Activated CD4-positive, alpha-beta T cell treated with anti-CD3 and anti-CD28 coated beads, Interleukin-2, amount 10 ng/mL, durations not matched to agents 24 days and 14 days (primary cell): Measurements from ENCODE around the gene JTB. TPM values are rescaled to one million over a fixed set of nuclear protein-coding genes. Genes with fewer than 3 reads are reported as not detected.
A peak's percentile ranks its signal among the peaks of the same experiment; 100 is the strongest.

ENCODE experiments used
- DNase-seq: peaks from one replicate; pipeline ENCODE4 v3.0.0; 2022
- H3K27ac Mint-ChIP-seq: one replicate; pipeline ENCODE4 v1.8.0; 2022; ENCODE audit warnings: mild to moderate bottlenecking, mixed read lengths
- H3K27me3 Mint-ChIP-seq: one replicate; pipeline ENCODE4 v1.8.0; 2022; ENCODE audit warnings: mixed read lengths
- H3K36me3 Mint-ChIP-seq: one replicate; pipeline ENCODE4 v1.8.0; 2022; ENCODE audit warnings: low read depth, mild to moderate bottlenecking, mixed read lengths
- H3K4me1 Mint-ChIP-seq: one replicate; pipeline ENCODE4 v1.8.0; 2021; ENCODE audit warnings: mixed read lengths
- H3K4me3 Mint-ChIP-seq: one replicate; pipeline ENCODE4 v1.8.0; 2022; ENCODE audit warnings: mild to moderate bottlenecking, moderate library complexity, mixed read lengths
- H3K9me3 Mint-ChIP-seq: one replicate; pipeline ENCODE4 v1.8.0; 2021; ENCODE audit warnings: mixed read lengths
- intact Hi-C: fragments of 100-400 bp; cut with micrococcal nuclease; formaldehyde crosslinking; loops from one replicate; pipeline ENCODE4 v1.15.1; 2023
- total RNA-seq: library from RNA; stranded (reverse); gene quantifications from 2 replicates; pipeline ENCODE4 v1.2.3, GENCODE V29; 2022

Gene JTB
- total RNA-seq, 1 donor from 2014 or later = 195 TPM

DNA sequence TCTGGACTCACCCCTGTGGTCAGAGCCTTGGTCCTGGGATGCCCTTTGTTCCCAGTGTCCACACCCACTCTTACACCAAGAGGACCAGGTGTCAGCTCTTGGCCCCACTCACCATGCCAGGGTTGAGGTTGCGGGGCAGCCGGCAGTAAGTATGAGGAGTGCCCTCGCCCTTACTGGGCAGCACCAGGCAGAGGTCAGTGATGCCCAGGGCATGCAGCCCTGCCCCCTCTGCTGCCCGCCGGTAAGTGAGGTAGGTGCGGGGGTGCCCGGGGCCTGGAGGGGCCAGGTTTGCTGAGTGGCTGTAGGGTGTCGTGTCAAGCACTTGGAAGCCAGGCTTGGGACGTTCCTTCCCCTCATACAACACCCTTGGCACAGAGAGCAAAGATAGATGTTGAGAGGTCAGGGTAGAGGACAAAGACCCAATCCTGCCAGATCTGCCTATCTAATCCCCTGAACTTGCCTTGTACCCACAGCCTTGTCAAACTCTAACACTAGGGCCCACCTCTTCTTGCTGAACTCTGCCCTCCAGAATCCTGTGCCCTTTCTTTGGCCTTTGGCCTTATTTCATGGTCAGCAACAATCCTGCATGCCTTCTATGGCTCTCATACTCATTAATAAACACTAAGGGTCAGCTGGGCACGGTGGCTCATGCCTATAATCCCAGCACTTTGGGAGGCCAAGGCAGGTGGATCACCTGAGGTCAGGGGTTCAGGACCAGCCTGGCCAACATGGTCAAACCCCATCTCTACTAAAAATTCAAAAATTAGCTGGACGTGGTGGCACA is 34.5 kb downstream of the JTB start:
- Mint-ChIP-seq H3K9me3 (no peaks in the 10 kb centered on the region), H3K27me3 (no peaks in the 10 kb centered on the region), H3K27ac (peak overlapping the region; percentile 48), H3K36me3 (peaks cover 60% of the 10 kb centered on the region), H3K4me1 (peaks cover 28% of the 10 kb centered on the region), H3K4me3 (peak overlapping the region; percentile 26)
- intact Hi-C loops = no loop called here
- DNase-seq = no peak

- no peaks in the 10 kb centered on the region for H3K9me3 Mint-ChIP-seq
- H3K36me3 Mint-ChIP-seq = peaks cover 67% of the 10 kb centered on the region
- no peak for DNase-seq
- H3K27ac Mint-ChIP-seq = no peak overlapping the region
- no peak overlapping the region for H3K4me3 Mint-ChIP-seq
- peaks cover 25% of the 10 kb centered on the region for H3K4me1 Mint-ChIP-seq
- intact Hi-C loops = no loop called here
- H3K27me3 Mint-ChIP-seq = no peaks in the 10 kb centered on the region
Measured at GRCh38 chr1:153941826-153942725, 35.4 kb downstream of the JTB start.

GRCh38 chr1:153940756-153941155 is 36.7 kb downstream of the JTB start:
- DNase-seq = no peak
- intact Hi-C loops = no loop called here
- no peaks in the 10 kb centered on the region for H3K9me3 Mint-ChIP-seq
- H3K27ac Mint-ChIP-seq = peak overlapping the region; percentile 12
- H3K36me3 Mint-ChIP-seq = peaks cover 75% of the 10 kb centered on the region
- no peak overlapping the region for H3K4me3 Mint-ChIP-seq
- no peaks in the 10 kb centered on the region for H3K27me3 Mint-ChIP-seq
- H3K4me1 Mint-ChIP-seq = peaks cover 20% of the 10 kb centered on the region

GRCh38 chr1:153939476-153939875 is 38.0 kb downstream of the JTB start:
- Mint-ChIP-seq H3K9me3 (no peaks in the 10 kb centered on the region), H3K4me1 (peaks cover 13% of the 10 kb centered on the region), H3K4me3 (no peak overlapping the region), H3K36me3 (peaks cover 76% of the 10 kb centered on the region), H3K27me3 (no peaks in the 10 kb centered on the region), H3K27ac (no peak overlapping the region)
- intact Hi-C loops = no loop called here
- DNase-seq = no peak

DNA sequence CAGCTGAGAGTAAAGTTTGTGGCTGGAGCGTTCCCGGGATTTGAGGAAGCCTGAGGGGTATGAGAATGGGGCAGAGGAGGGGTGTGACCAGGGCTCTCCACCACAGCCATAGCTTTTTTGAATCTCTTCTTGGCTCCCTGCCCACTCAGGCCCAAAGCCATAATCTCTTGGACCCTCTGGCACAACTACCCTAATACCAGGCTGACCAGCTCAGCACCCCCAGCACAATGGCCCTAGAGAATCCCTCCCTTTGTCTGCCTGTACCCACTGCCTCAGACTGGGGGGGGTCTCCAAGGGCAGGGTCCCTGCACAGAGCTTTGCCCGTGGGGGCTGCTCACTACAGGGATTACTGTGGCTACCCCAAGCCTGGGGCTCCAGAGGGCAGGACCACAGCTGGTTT is 38.5 kb downstream of the JTB start:
- peaks cover 80% of the 10 kb centered on the region for H3K36me3 Mint-ChIP-seq
- no peak for DNase-seq

DNA sequence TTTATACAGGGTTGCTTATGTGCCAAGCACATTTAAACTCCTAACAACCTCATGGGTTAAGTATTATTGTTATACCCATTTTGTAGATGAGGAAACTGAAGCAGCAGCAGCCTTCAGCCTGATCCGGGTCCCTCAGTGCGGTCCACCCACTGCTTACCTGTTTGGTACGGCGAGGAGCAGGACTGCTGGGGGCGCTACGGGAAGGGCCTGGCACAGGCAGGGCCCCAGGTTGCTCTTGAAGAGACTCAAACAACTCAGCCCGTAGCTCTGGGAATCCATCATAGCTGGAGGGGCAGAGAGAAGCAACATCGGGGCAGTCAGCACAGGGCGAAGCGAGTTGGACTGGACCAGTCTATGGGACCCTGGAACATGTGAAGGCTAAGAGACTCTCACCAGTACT is 40.1 kb downstream of the JTB start:
- Mint-ChIP-seq H3K4me3 (no peak overlapping the region), H3K27me3 (no peaks in the 10 kb centered on the region), H3K27ac (no peak overlapping the region), H3K9me3 (no peaks in the 10 kb centered on the region), H3K4me1 (peaks cover 2% of the 10 kb centered on the region), H3K36me3 (peaks cover 80% of the 10 kb centered on the region)
- no peak for DNase-seq
- intact Hi-C loops = no loop called here

More for the DNA sequence above, 38.5 kb downstream of the JTB start:
- Mint-ChIP-seq H3K4me1 (peaks cover 11% of the 10 kb centered on the region), H3K9me3 (no peaks in the 10 kb centered on the region), H3K4me3 (no peak overlapping the region), H3K27ac (no peak overlapping the region), H3K27me3 (no peaks in the 10 kb centered on the region)
- intact Hi-C loops = no loop called here

DNA sequence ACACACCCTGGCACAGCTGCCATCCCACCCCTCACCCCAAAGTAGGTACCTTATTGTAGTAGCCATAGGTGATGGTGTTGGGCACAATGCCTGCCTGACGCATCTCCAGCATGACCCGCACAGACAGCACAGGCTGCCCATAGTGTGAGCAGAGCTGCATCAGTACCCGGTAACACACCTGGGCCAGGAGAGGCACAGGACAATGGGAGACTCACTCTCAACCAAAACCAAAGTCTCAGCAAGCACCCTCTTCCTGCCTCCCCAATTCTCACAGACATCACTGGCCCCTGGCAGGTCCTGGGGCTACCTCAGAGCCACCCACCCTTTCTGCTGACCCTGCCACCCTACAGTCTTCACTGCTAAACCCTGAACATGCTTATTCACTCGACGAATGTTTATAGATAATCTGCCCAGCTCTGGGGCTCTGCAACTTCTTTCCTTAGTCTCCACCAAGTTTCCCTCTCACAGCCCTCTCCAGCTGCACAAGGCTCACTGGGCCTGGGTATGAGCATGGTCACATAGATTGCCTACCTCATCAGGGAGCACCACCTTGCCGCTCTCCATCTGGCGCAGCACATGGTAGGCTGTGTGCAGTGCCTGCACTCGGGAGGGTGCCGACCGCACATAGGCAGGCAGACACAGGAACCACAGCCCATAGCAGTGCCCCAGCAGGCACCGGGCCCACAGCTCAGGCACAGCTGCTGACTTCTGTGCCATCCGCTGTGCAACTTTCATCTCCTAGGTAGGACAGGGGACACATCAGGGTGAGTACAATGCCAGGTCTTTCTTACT is 41.3 kb downstream of the JTB start:
- Mint-ChIP-seq H3K36me3 (peaks cover 75% of the 10 kb centered on the region), H3K4me1 (peaks cover 2% of the 10 kb centered on the region), H3K27me3 (no peaks in the 10 kb centered on the region), H3K9me3 (no peaks in the 10 kb centered on the region), H3K4me3 (no peak overlapping the region), H3K27ac (no peak overlapping the region)
- intact Hi-C loops = no loop called here
- DNase-seq = no peak

GRCh38 chr1:153934746-153935145 is 42.7 kb downstream of the JTB start:
- Mint-ChIP-seq H3K4me3 (no peak overlapping the region), H3K36me3 (peaks cover 70% of the 10 kb centered on the region), H3K9me3 (no peaks in the 10 kb centered on the region), H3K27me3 (no peaks in the 10 kb centered on the region), H3K4me1 (no peaks in the 10 kb centered on the region), H3K27ac (no peak overlapping the region)
- intact Hi-C loops = no loop called here
- DNase-seq = no peak

DNA sequence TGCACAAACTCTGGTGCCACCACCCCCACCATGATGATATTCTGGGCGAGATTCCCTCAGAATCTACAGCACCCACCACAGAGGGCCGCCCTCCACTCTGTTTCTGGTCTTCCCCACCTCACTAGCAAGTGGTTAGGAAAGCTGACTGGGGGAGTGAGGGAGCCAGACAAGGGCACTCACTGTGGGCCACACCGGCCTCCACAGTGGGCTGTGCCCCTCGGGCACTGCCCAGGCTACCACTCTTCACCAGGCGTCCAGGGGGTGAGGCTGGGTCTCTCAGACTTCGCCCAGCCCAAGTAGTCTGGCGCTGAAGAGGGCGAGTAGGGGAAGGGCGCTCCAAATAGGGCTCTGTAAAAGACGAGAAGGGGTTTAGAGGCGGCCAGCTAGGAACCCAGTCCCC is 43.5 kb downstream of the JTB start:
- no peaks in the 10 kb centered on the region for H3K27me3 Mint-ChIP-seq
- peaks cover 3% of the 10 kb centered on the region for H3K4me1 Mint-ChIP-seq
- H3K27ac Mint-ChIP-seq = no peak overlapping the region
- H3K4me3 Mint-ChIP-seq = no peak overlapping the region
- no peaks in the 10 kb centered on the region for H3K9me3 Mint-ChIP-seq
- no peak for DNase-seq
- peaks cover 68% of the 10 kb centered on the region for H3K36me3 Mint-ChIP-seq
- intact Hi-C loops = no loop called here

- Mint-ChIP-seq H3K27ac (no peak overlapping the region), H3K4me1 (peaks cover 4% of the 10 kb centered on the region), H3K4me3 (no peak overlapping the region), H3K9me3 (no peaks in the 10 kb centered on the region), H3K36me3 (peaks cover 69% of the 10 kb centered on the region), H3K27me3 (no peaks in the 10 kb centered on the region)
- DNase-seq = no peak
- intact Hi-C loops = no loop called here
Measured at GRCh38 chr1:153933430-153933829, 44.0 kb downstream of the JTB start.

- H3K27ac Mint-ChIP-seq = no peak overlapping the region
- no peak for DNase-seq
Measured at GRCh38 chr1:153932156-153933131, 45.0 kb downstream of the JTB start.

DNA sequence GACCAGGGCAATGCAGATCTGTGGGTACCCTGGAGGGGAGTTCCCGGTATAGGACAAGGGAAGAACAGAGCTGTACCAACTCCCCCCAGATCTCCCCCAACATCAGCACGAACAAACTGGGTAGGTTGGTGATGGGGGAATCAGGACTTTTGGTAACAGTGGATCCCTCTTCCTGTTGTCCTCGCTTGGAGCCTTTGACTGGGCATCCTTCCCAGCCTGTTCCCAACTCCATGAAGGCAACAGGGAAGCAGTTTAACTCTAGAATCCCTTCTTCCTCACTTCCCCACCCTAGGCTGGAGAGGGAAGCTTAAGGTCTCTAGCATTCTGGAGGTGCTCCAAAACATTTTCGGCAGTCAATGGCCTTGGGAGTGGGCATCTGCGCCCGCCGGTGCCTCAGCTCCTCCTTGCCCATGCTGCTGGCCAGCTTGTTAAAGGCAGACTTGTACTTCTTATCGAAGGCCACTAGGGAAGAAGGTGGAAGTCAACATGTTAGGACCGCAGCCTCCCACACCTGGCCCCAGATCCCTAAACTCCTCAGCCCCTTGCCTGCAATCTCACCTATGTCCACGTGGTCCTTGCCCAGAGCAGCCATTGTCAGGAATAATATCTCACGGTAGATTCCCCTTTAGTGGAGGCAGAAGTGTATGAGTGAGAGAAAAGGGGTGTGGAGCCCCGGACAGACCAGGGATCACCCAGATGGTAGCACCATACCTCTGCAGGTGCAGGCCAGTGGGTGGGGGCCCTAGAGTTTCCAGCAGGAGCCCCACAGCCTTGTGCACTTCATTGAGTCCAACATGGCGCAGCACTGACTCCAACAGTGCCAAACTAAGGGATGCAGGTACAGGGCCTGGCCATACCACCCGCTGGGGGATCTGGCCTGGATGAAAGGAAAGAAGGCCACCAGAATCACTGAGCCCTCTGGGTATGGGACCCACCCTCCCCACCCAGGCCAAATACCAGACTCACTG is 47.2 kb downstream of the JTB start:
- H3K4me1 Mint-ChIP-seq = peaks cover 7% of the 10 kb centered on the region
- no peaks in the 10 kb centered on the region for H3K27me3 Mint-ChIP-seq
- peaks cover 49% of the 10 kb centered on the region for H3K36me3 Mint-ChIP-seq
- H3K9me3 Mint-ChIP-seq = no peaks in the 10 kb centered on the region
- no peak overlapping the region for H3K4me3 Mint-ChIP-seq
- no peak for DNase-seq
- intact Hi-C loops = no loop called here
- no peak overlapping the region for H3K27ac Mint-ChIP-seq

More at GRCh38 chr1:153932156-153933131, 45.0 kb downstream of the JTB start:
- H3K27me3 Mint-ChIP-seq = no peaks in the 10 kb centered on the region
- intact Hi-C loops = no loop called here
- peaks cover 69% of the 10 kb centered on the region for H3K36me3 Mint-ChIP-seq
- H3K4me1 Mint-ChIP-seq = peaks cover 7% of the 10 kb centered on the region
- H3K9me3 Mint-ChIP-seq = no peaks in the 10 kb centered on the region
- H3K4me3 Mint-ChIP-seq = no peak overlapping the region
